Measurements from ENCODE around the gene RAI14.

The RAI14 gene

GRCh38 chr5:34834794-34835089 is 178.6 kb downstream of the RAI14 start:
- no peak for TF ChIP-seq POLR2AphosphoS5 (IDR thresholded peaks at IDR 0.05; ENCODE audit: low read depth, low read length)
- no peak for TF ChIP-seq SIN3A (IDR thresholded peaks at IDR 0.05; ENCODE audit: borderline replicate concordance, insufficient read depth, low read length)
- TF ChIP-seq REST (IDR thresholded peaks at IDR 0.05; ENCODE audit: insufficient read depth in 1 of 2, low read depth in 2 of 2, low read length in 2 of 2), result no peak
- TF ChIP-seq TAF1 (IDR thresholded peaks at IDR 0.05; ENCODE audit: borderline replicate concordance, insufficient read depth, low read length), result no peak

DNA sequence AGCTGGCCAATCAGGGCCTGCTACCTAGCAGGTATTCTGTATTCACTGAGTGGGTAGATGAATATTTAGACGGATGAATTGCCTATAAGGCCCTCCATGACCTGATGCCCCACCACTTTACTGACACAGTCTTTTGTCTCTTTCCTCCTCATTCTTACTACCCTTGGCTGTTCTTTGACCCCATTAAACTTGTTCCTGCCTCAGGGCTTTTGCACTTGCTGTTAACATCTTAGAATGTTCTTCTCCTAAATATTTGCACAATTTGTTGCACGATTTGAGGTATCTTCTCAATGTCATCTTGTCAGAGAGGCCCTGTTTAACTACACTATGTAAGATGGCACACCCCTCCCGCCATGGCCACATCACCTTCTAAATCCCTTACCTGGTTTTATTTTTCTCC is 179.5 kb downstream of the RAI14 start:
- TF ChIP-seq POLR2AphosphoS5 (IDR thresholded peaks at IDR 0.05; ENCODE audit: low read depth, low read length) (no peak), SIN3A (IDR thresholded peaks at IDR 0.05; ENCODE audit: borderline replicate concordance, insufficient read depth, low read length) (no peak), TAF1 (IDR thresholded peaks at IDR 0.05; ENCODE audit: borderline replicate concordance, insufficient read depth, low read length) (no peak), REST (IDR thresholded peaks at IDR 0.05; ENCODE audit: insufficient read depth in 1 of 2, low read depth in 2 of 2, low read length in 2 of 2) (no peak), FOXP2 (optimal IDR thresholded peaks at IDR 0.05; ENCODE audit: borderline replicate concordance, extremely low read depth, extremely low read length, insufficient read depth) (no peak)

GRCh38 chr5:34838785-34839714 is 182.9 kb downstream of the RAI14 start, which contains the start of gene TTC23L:
Gene TTC23L, plus strand, starts transcription at chr5:34839164. Its CDS starts 1,508 bp downstream, at chr5:34840672.
- no peak for TF ChIP-seq FOXP2 (optimal IDR thresholded peaks at IDR 0.05; ENCODE audit: borderline replicate concordance, extremely low read depth, extremely low read length, insufficient read depth)

DNA sequence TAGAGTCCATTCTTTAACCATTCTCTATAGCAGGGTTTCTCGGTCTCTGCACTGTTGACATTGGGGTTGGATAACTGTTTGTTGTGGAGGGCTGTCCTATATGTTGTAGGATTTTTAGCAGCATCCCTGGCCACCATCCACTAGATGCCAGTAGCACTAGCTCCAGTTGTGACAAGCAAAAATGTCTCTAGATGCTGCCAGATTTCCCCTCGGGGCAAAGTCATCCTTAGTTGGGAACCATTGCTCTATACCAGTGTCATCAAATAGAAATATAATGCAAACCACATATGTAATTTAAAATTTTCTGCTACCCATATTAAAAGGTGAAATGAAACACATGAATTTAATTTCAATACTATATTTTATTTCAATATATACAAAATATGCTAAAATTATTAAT is 185.7 kb downstream of the RAI14 start:
- TF ChIP-seq FOXP2 (optimal IDR thresholded peaks at IDR 0.05; ENCODE audit: borderline replicate concordance, extremely low read depth, extremely low read length, insufficient read depth) (no peak), SIN3A (IDR thresholded peaks at IDR 0.05; ENCODE audit: borderline replicate concordance, insufficient read depth, low read length) (no peak), REST (IDR thresholded peaks at IDR 0.05; ENCODE audit: insufficient read depth in 1 of 2, low read depth in 2 of 2, low read length in 2 of 2) (no peak), POLR2AphosphoS5 (IDR thresholded peaks at IDR 0.05; ENCODE audit: low read depth, low read length) (no peak), TAF1 (IDR thresholded peaks at IDR 0.05; ENCODE audit: borderline replicate concordance, insufficient read depth, low read length) (no peak)

- TF ChIP-seq FOXP2 (optimal IDR thresholded peaks at IDR 0.05; ENCODE audit: borderline replicate concordance, extremely low read depth, extremely low read length, insufficient read depth) (no peak), TAF1 (IDR thresholded peaks at IDR 0.05; ENCODE audit: borderline replicate concordance, insufficient read depth, low read length) (no peak), REST (IDR thresholded peaks at IDR 0.05; ENCODE audit: insufficient read depth in 1 of 2, low read depth in 2 of 2, low read length in 2 of 2) (no peak), POLR2AphosphoS5 (IDR thresholded peaks at IDR 0.05; ENCODE audit: low read depth, low read length) (no peak), SIN3A (IDR thresholded peaks at IDR 0.05; ENCODE audit: borderline replicate concordance, insufficient read depth, low read length) (no peak)
Observed at GRCh38 chr5:34842554-34842953, 186.4 kb downstream of the RAI14 start.

Measured in PFSK-1 (cell line).